OCI-LY1 (cell line): ENCODE results near the gene DMC1.

Experiments used
- H2AFZ ChIP-seq: fragments of 200-600 bp; sonication (generic), shearing (Covaris generic); 2 replicates; pipeline ENCODE4 v1.6.0; 2014; ENCODE audit warnings: antibody characterized with exemption, mild to moderate bottlenecking, low read length
- H3F3A ChIP-seq: fragments of 200-600 bp; sonication (generic), shearing (Covaris generic); 2 replicates; pipeline ENCODE4 v1.6.0; 2014; ENCODE audit warnings: mild to moderate bottlenecking, antibody characterized with exemption, low read length, moderate library complexity; ENCODE audit not compliant: insufficient read depth
- H3K27ac ChIP-seq: fragments of 200-600 bp; sonication (generic); 2 replicates; pipeline ENCODE4 v1.5.1; 2014; ENCODE audit warnings: low read length, mixed run types, mild to moderate bottlenecking, low read depth; ENCODE audit not compliant: poor library complexity, severe bottlenecking
- H3K27me3 ChIP-seq: fragments of 200-600 bp; sonication (generic); 2 replicates; pipeline ENCODE4 v1.6.0; 2014; ENCODE audit warnings: antibody characterized with exemption, mild to moderate bottlenecking, low read length, moderate library complexity; ENCODE audit not compliant: insufficient read depth
- H3K36me3 ChIP-seq: fragments of 200-600 bp; sonication (generic); 2 replicates; pipeline ENCODE4 v1.6.1; 2014; ENCODE audit warnings: mild to moderate bottlenecking, antibody characterized with exemption, low read length, moderate library complexity, mixed read lengths; ENCODE audit not compliant: insufficient read depth
- H3K4me1 ChIP-seq: fragments of 200-600 bp; sonication (generic); 2 replicates; pipeline ENCODE4 v1.5.1; 2014; ENCODE audit warnings: mild to moderate bottlenecking, low read length, moderate library complexity; ENCODE audit not compliant: insufficient read depth, severe bottlenecking
- H3K4me2 ChIP-seq: fragments of 200-600 bp; sonication (generic), shearing (Covaris generic); 2 replicates; pipeline ENCODE4 v1.6.1; 2014; ENCODE audit warnings: low read length
- H3K4me3 ChIP-seq: fragments of 200-600 bp; sonication (generic); 2 replicates; pipeline ENCODE4 v1.5.1; 2014; ENCODE audit warnings: low read length, low read depth, mild to moderate bottlenecking, mixed read lengths; ENCODE audit not compliant: poor library complexity, severe bottlenecking
- H3K79me2 ChIP-seq: fragments of 200-600 bp; shearing (Covaris generic); 2 replicates; pipeline ENCODE4 v1.6.1; 2016; ENCODE audit warnings: mixed run types, low read length, mixed read lengths; ENCODE audit not compliant: insufficient read depth
- H3K9ac ChIP-seq: fragments of 200-600 bp; sonication (generic), shearing (Covaris generic); 2 replicates; pipeline ENCODE4 v1.6.1; 2014; ENCODE audit warnings: mild to moderate bottlenecking, low read length, mixed read lengths
- H3K9me2 ChIP-seq: fragments of 200-600 bp; sonication (generic), shearing (Covaris generic); 2 replicates; pipeline ENCODE4 v1.6.1; 2014; ENCODE audit warnings: low read depth, mild to moderate bottlenecking, low read length, mixed read lengths
- H3K9me3 ChIP-seq: fragments of 200-600 bp; shearing (Covaris generic); 2 replicates; pipeline ENCODE4 v1.6.1; 2014; ENCODE audit warnings: low read length, mixed read lengths
- H4K20me1 ChIP-seq: fragments of 200-600 bp; sonication (generic), shearing (Covaris generic); 2 replicates; pipeline ENCODE4 v1.6.0; 2016; ENCODE audit warnings: mild to moderate bottlenecking, low read length; ENCODE audit not compliant: insufficient read depth
- EZH2 ChIP-seq: fragments of 200-600 bp; sonication (generic), shearing (Covaris generic); IDR thresholded peaks from 2 replicates; pipeline ENCODE4 v1.8.0; 2017; ENCODE audit warnings: borderline replicate concordance, mixed run types, mild to moderate bottlenecking, antibody characterized with exemption, low read length, moderate library complexity, mixed read lengths
- TF ChIP-seq, protein P1 (sequence below): fragments of 200-600 bp; sonication (generic), shearing (Covaris generic); IDR thresholded peaks from 2 replicates; pipeline ENCODE4 v1.5.1; 2017; ENCODE audit warnings: mild to moderate bottlenecking, antibody characterized with exemption, low read length, moderate library complexity, mixed read lengths

DMC1 gene

DNA sequence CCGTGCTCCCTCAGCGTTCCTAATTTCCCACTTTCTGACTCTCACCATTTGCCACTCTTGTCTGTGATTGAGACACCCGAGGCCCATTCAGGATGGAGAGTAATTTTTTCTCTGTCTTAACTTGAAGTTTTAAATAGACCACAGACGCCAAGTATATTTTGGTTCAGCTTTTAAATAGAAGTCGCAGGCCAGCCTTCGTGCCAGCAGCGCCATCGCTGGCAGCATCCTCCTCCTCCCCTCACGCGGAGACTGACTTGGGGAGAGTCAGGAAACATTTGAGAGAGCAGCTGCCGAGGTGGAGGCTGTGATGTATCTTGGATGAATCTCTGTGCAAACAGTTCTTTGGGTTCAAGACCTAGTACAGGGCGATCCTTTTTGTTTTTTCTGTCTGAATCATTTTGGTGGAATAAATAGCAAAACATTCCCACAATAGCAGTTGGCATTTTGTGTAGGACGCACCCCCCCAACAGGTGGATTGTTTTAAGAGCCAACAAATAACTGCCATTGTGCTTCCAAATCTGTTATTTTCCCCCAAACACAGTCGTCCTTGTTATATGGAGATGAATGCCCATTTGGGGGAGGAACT is 889 bp upstream of the DMC1 start:
- Histone ChIP-seq H3K9me3 (no peaks in the 10 kb centered on the region), H3K9ac (peak overlapping the region; percentile 66)

GRCh38 chr22:38569181-38569971 is 607 bp downstream of the DMC1 start:
- H3K4me3 ChIP-seq, result peak overlapping the region; percentile 69

More for the DNA sequence above, 889 bp upstream of the DMC1 start:
- peaks cover 8% of the 10 kb centered on the region; the same call in 1 of the 2 replicates for H3F3A ChIP-seq
- peaks cover 21% of the 10 kb centered on the region for H3K4me1 ChIP-seq
- no peaks in the 10 kb centered on the region for H3K9me2 ChIP-seq
- H3K36me3 ChIP-seq, result no peaks in the 10 kb centered on the region
- H3K4me2 ChIP-seq, result peak overlapping the region; percentile 75
- no peaks in the 10 kb centered on the region for H3K79me2 ChIP-seq
- peak overlapping the region; percentile 65 for H3K4me3 ChIP-seq
- TF ChIP-seq, protein P1, sequence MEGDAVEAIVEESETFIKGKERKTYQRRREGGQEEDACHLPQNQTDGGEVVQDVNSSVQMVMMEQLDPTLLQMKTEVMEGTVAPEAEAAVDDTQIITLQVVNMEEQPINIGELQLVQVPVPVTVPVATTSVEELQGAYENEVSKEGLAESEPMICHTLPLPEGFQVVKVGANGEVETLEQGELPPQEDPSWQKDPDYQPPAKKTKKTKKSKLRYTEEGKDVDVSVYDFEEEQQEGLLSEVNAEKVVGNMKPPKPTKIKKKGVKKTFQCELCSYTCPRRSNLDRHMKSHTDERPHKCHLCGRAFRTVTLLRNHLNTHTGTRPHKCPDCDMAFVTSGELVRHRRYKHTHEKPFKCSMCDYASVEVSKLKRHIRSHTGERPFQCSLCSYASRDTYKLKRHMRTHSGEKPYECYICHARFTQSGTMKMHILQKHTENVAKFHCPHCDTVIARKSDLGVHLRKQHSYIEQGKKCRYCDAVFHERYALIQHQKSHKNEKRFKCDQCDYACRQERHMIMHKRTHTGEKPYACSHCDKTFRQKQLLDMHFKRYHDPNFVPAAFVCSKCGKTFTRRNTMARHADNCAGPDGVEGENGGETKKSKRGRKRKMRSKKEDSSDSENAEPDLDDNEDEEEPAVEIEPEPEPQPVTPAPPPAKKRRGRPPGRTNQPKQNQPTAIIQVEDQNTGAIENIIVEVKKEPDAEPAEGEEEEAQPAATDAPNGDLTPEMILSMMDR, result peak; percentile 8; the same call in 1 of the 2 replicates
- no peak for TF ChIP-seq EZH2
- peak overlapping the region; percentile 25 for H3K27ac ChIP-seq
- H4K20me1 ChIP-seq, result no peaks in the 10 kb centered on the region
- H3K27me3 ChIP-seq, result no peaks in the 10 kb centered on the region
- no peak overlapping the region for H2AFZ ChIP-seq

GRCh38 chr22:38567531-38568285 is 2.3 kb downstream of the DMC1 start:
- no peak overlapping the region for H3K4me3 ChIP-seq
- H3K9me2 ChIP-seq, result no peaks in the 10 kb centered on the region
- no peak overlapping the region for H3K4me2 ChIP-seq
- peaks cover 21% of the 10 kb centered on the region for H3K4me1 ChIP-seq
- H3K27ac ChIP-seq, result no peak overlapping the region
- H3K27me3 ChIP-seq, result no peaks in the 10 kb centered on the region
- H2AFZ ChIP-seq, result no peak overlapping the region
- H3K36me3 ChIP-seq, result no peaks in the 10 kb centered on the region
- no peak overlapping the region for H3K9ac ChIP-seq
- peaks cover 8% of the 10 kb centered on the region; the same call in 1 of the 2 replicates for H3F3A ChIP-seq
- no peak for TF ChIP-seq EZH2
- TF ChIP-seq, protein P1, result no peak
- H3K9me3 ChIP-seq, result no peaks in the 10 kb centered on the region
- no peaks in the 10 kb centered on the region for H3K79me2 ChIP-seq
- H4K20me1 ChIP-seq, result no peaks in the 10 kb centered on the region

More at GRCh38 chr22:38569181-38569971, 607 bp downstream of the DMC1 start:
- Histone ChIP-seq H3K9me2 (no peaks in the 10 kb centered on the region), H3K36me3 (no peaks in the 10 kb centered on the region), H3K4me1 (peaks cover 21% of the 10 kb centered on the region), H3K27ac (peak overlapping the region; percentile 29), H4K20me1 (no peaks in the 10 kb centered on the region), H2AFZ (peak overlapping the region; percentile 78; the same call in 1 of the 2 replicates), H3F3A (peaks cover 8% of the 10 kb centered on the region; the same call in 1 of the 2 replicates), H3K79me2 (no peaks in the 10 kb centered on the region), H3K9me3 (no peaks in the 10 kb centered on the region), H3K4me2 (peak overlapping the region; percentile 90), H3K27me3 (no peaks in the 10 kb centered on the region), H3K9ac (peak overlapping the region; percentile 88)
- TF ChIP-seq, protein P1, result no peak
- no peak for TF ChIP-seq EZH2
